Gastrocnemius medialis (tissue), 4 donors: ENCODE data around the gene FOXP4.

ENCODE experiments used
- POLR2A ChIP-seq, 2 donors: fragments of 450-650 bp; IDR thresholded peaks; one replicate each; pipeline ENCODE4 v1.6.1; 2017; ENCODE audit warnings: antibody characterized with exemption in 2 of 2, mild to moderate bottlenecking in 2 of 2, moderate library complexity in 2 of 2
- TF ChIP-seq, protein P1 (sequence below), 5 experiments: fragments of 450-650 bp in 3 of 5; fragments of 200-600 bp in 2 of 5; sonication (generic) in 2 of 5; IDR thresholded peaks in 4 of 5; conservative IDR thresholded peaks in 1 of 5; 1 replicate in 4 of 5; 2 replicates in 1 of 5; pipeline ENCODE4 v1.5.1; 2016 to 2019; ENCODE audit warnings: antibody characterized with exemption in 5 of 5, mild to moderate bottlenecking in 3 of 5, moderate library complexity in 3 of 5

DNA sequence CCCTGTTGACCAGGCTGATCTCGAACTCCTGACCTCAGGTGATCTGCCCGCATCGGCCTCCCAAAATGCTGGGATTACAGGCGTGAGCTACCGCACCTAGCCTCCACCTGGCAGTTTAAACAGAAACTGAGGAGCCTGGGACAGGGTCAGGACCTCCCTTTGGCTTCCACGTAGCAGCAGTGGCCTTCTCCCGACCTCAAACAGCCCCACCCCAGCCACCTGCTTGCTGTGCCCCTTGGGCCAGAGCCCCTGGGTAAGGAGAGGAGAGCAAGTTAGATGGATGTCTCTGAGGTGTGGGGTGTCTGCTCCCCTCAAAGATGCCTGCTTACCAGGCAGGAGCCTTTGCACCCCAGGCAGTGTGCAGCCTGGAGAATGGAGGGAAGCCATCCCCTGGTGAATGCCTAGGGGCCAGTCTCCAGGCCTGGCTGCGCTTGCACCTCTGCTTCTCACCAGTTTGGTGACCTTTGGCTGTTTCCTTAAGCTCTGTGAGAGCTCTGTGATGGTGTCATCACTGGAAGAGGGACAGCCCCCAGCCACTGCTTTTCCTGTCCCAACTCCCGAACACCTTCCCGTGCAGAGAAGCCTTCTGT, 50.0 kb downstream of the FOXP4 start:
- TF ChIP-seq POLR2A (IDR thresholded peaks at IDR 0.05), result no peak
- TF ChIP-seq, protein P1, sequence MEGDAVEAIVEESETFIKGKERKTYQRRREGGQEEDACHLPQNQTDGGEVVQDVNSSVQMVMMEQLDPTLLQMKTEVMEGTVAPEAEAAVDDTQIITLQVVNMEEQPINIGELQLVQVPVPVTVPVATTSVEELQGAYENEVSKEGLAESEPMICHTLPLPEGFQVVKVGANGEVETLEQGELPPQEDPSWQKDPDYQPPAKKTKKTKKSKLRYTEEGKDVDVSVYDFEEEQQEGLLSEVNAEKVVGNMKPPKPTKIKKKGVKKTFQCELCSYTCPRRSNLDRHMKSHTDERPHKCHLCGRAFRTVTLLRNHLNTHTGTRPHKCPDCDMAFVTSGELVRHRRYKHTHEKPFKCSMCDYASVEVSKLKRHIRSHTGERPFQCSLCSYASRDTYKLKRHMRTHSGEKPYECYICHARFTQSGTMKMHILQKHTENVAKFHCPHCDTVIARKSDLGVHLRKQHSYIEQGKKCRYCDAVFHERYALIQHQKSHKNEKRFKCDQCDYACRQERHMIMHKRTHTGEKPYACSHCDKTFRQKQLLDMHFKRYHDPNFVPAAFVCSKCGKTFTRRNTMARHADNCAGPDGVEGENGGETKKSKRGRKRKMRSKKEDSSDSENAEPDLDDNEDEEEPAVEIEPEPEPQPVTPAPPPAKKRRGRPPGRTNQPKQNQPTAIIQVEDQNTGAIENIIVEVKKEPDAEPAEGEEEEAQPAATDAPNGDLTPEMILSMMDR (IDR thresholded peaks at IDR 0.05 in 4 of 5, conservative IDR thresholded peaks at IDR 0.05 in 1 of 5), result no peak
